ELF-1 (cell line): ENCODE measurements around the gene TMEM88.

Source experiments
- DNase-seq: peaks from one replicate; pipeline ENCODE4 v3.0.0-alpha.2; 2016; ENCODE audit warnings: low read depth, low spot score

TMEM88 gene

DNA sequence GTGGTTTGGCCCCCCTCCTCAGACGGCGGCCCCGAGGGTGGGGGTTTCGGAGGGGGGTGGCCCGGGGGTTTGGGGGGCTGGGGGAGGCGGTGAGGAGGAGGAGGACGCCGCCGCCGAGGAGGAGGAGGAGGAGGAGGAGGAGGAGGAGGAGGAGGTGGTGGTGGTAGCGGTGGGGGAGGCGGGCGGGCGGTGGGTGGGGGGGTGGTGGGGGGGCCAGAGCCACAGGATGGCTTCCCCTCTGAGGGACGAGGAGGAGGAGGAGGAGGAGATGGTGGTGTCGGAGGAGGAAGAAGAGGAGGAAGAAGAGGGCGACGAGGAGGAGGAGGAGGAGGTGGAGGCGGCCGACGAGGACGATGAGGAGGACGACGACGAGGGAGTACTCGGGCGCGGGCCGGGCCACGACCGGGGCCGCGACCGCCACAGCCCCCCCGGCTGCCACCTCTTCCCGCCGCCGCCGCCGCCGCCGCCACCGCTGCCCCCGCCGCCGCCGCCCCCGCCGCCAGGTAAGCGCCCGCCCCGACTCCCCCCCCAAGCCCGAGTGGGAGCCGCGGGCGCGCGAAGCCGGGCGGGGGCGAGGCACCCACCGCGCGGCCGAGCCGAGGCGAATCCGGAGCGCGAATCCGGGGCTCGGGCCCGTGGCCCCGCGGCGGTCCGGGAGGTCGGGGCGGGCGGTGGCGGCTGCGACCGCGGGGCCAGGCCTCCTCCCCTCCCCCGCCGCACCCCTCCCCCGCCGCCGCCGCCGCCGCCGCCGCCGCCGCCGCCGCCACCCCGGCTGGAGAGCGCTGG lies 29.9 kb downstream of the TMEM88 start:
- DNase-seq, result no peak

DNA sequence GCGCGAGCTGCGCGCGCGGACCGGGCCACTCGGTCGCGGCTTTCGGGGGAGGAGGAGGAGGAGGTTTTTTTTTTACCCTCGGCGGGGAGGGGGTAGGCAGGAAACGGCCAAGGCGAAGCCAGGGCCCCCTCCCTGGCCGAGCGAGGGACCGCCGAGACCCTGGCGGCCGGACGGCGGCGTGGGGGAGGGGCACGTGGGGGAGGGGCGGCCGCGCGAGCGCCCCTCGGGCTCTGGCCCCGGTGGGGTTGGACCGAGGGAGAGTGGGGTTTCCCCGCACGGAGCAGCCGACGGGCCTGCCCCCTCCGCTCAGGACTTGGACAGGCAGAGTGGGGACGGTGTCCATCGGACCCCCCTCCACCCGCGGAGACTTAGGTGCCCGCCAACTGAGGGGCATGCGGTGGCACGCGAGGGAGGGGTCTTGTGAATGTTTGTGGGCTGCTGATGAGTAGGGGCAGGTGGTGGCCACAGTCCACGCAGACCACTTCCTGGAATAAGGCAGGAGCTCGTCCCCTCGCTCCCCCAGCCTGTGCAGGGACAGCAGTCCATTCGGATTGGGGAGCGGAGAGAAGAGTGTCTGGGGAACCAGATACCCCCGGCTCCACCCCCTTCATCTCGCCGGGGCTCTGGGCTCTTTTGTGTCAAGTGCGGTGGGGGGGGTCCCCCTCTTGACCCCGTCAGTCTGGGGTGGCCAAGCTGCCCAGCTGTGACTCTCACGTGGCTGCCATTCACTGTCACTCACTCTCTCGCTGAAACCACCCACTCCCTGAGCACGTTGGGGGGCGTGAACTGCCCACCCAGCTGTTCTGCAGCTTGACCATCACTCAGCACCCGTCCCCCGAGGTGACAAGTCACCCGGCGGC lies 30.7 kb downstream of the TMEM88 start:
- peak; percentile 77 for DNase-seq

DNA sequence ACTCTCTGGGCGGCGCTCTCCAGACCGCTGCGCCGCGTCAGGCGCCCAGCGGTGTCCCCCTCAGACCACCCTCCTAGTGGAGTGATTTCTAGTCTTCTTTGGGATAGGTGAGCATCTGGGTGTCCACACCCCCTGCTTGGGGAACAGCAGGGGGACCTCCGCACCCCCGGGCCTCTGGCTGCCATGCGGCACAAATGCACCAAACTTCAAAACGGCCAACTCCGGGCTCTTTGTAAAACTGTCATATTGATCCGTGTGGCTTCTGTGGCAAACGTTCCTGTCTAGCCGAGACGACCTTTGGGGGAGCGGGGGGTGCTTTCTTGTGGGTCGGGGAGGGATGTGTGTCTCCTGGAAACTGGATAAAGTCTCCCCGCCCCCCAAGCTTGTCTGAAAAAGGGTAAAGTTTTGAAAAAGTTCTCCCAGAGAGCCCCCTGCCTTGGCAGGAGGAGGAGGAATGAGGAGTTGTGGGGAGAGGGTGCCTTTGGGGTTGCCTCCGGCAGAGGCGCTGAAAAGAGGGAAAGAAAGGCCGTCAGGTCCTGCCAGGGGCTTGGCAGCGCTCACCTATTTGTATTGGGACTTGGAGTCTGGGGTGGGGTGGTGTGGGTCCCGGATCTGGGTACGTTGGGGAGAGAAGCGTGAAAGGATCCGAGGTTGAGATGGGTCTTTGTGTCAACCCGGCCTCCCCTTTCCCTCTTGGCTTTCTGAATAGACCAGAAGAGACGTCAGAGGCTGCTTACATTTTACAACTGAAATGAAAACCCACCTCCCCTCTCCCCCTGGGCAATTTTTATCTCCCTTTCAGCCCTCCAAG lies 31.6 kb downstream of the TMEM88 start:
- peak; percentile 69 for DNase-seq

GRCh38 chr17:7887038-7887481 lies 32.2 kb downstream of the TMEM88 start:
- DNase-seq, result peak; percentile 11

DNA sequence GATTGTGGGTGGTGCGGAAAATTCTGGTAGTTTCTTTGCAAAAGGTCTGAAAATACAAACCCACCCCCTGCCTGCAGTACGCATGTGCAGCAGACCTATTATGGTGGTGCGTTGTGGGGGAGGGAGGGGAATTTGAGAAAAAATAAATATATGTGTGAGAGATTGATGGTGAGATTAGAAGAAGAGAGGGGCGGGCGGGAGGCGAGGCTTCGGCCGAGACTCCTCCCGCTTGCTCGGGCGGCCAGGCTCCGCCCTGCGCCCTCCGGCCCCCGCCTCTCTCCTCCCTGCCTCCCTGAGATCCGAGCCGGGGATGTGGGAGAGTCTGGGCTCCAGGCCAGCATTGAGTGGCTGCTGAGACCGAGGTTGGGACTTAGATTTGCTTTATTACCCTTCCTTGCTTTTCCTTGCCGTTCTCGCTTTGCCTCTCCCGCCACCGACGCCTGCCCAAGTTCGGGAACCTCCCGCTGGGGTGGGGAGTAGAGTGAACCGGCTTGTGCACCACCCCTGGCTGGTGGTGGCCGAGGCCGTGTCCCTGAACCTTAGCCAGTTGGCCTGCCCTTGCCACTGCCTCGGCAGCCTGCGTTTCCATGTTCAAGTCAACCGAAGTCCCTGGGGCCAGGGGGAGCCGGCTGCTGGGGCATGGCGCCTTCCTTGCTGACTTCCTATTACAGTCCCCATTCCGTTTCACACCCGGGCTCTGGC lies 32.8 kb downstream of the TMEM88 start:
- DNase-seq, result peak; percentile 80

GRCh38 chr17:7888184-7888920 lies 33.5 kb downstream of the TMEM88 start, which contains the start of gene CHD3:
TSS of gene CHD3 (plus strand) at chr17:7888789. CDS start at chr17:7889001, 212 bp downstream.
- peak; percentile 86 for DNase-seq

DNA sequence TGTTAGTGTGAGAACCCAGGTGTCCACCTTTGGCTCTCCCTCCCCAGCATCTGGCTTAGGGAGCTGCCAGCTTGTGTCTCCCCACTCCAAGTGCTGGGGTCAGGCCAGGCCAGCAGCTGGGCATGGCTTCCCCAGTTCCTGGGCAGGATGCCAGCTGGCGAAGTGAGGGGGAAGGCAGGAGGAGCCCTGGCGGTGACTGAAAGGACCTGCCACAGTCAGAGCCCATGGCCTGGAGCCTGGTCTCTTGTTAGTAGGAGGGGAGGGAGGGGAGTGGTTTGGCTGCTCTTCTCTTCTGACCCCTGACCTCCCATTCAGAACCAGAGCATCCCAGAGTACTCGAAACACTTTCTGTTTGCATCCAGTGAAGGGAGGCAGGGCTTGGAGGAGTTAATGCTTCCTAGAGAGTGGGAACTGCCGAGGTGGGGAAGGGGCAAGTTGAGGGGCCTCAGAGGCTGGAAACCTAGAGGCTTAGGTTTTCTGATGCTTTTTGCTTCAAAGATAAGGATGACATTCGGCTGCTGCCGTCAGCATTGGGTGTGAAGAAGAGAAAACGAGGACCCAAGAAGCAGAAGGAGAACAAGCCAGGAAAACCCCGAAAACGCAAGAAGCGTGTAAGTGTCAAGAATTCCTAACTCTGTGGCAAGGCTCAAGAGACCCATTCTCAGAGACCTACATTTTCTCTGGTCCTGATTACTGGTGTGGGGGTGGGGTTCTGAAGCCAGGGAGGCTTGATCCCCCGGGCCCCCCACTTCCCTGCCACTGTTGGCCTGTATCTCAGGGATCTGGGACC lies 34.5 kb downstream of the TMEM88 start:
- DNase-seq, result peak; percentile 91

GRCh38 chr17:7893187-7893880 lies 38.5 kb downstream of the TMEM88 start:
- DNase-seq, result no peak

DNA sequence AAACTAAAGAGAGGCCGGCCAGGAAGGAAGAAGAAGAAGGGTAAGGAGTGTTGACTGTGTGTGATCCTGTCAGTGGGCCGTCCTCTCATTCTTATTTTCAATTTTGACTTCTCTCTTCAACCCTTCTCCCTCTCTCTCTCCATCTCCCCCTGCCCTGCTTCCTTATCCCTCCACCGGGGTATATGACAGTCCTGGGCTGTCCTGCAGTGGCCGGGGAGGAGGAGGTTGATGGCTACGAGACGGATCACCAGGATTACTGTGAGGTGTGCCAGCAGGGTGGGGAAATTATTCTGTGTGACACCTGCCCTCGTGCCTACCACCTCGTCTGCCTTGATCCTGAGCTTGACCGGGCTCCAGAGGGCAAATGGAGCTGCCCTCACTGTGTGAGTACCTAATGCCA lies 39.4 kb downstream of the TMEM88 start:
- DNase-seq, result no peak

- DNase-seq, result no peak
Measured at GRCh38 chr17:7894866-7895265, 40.0 kb downstream of the TMEM88 start.

DNA sequence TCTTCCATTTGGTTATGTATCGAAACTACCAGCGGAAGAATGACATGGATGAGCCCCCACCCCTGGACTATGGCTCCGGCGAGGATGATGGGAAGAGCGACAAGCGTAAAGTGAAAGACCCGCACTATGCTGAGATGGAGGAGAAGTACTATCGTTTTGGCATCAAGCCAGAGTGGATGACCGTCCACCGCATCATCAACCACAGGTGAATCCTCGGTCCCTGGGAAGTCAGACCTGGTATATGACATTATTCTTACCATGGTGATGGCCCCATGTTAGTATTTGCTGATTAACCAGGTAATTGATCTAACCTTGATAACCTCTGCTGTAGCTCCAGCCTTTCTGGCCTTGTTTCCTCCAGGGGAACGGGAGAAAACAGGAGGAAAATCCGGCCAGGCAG lies 42.2 kb downstream of the TMEM88 start:
- DNase-seq, result no peak

GRCh38 chr17:7897773-7898172 lies 42.9 kb downstream of the TMEM88 start:
- no peak for DNase-seq

- peak; percentile 75 for DNase-seq
Measured at GRCh38 chr17:7903154-7904103, 48.6 kb downstream of the TMEM88 start.
